Stimulated activated CD8-positive, alpha-beta memory T cell treated with anti-CD3 and anti-CD28 coated beads, Interleukin-4, amount 100 ng/mL, for 4 hours (primary cell): Measurements from ENCODE around the gene KIF18A.
A peak's percentile ranks its signal among the peaks of the same experiment; 100 is the strongest.
"Not testable (repeated sequence)": the region's sequence is repeated elsewhere in the genome, so short reads cannot be mapped to it uniquely, and the experiment has no call there.

Experiments used
- DNase-seq, 2 donors: peaks; one replicate each; pipeline ENCODE4 v3.0.0-alpha.2; 2020; ENCODE audit warnings: low read depth in 2 of 2, low spot score in 1 of 2

The KIF18A gene

DNA sequence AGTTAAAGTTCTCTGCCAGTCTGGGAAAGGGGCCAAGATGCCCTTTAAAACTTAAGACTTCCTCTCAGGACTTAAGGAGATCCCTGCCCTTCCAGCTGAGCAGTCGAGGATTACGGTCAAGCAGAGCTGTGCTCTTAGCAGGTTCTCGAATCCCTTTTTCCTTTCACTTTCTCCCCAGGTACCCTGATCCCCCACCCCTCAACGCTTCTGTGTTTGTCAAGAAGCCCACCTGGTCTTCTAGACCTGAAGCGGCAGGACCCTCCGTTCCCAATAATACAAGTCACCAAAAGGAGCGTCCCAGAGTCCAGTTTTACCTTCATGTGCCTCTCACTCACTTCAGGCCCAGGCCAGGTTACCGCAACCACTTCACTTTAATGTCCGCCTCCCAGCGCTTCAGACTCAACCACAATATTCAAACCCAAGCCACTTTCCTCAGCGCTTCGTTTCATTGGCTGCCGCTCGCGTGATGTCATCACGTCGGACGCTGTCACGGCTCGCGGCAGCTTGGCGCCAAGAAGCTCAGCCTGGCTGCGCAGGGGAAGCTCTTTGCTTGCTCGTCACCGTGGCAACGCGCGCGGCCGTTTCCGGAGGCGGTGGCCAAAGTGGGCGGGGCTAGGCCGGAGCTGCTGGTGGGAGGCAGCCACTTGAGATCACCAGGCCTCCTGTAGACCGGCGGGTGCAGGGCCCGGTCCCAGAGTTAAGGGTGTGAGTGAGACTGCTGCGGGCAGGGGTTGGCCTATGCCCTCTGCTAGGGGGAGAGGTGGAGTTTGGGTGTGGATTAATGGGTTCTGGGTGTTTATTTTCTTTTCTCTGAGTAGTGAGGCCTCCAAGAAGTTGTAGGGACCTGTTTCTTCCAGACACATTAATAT lies at the start of gene KIF18A, which contains the start of gene METTL15:
TSS of gene KIF18A (minus strand) at position 407 of the 869 bp plus-strand sequence. CDS start 10,209 bp downstream, outside the sequence.
TSS of gene METTL15 (plus strand) at position 639 of the 869 bp plus-strand sequence. CDS start 4,947 bp downstream, outside the sequence.
- peak; percentile 89 to 93 for DNase-seq

DNA sequence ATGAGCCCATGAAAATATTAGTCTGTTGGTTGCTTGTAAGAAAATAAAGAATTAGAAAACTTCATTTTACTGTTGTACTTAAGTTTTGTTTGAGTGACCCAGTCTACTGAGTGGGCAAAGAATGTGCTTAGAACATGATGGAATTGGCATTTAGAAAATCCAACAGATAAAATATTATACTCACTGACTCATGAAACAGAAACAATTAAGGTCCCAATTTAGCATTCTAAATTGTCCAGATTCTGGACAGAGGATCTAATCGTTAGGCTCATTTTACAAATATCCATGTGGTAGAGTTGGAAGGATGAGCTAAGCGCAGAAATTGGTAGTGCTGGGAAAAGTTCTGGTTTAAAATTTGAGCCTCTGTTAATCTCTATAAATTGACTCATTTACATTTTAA lies 45.6 kb upstream of the KIF18A start:
- DNase-seq = no peak

- DNase-seq = no peak
Observed at GRCh38 chr11:28152743-28153142, 44.8 kb upstream of the KIF18A start.

DNA sequence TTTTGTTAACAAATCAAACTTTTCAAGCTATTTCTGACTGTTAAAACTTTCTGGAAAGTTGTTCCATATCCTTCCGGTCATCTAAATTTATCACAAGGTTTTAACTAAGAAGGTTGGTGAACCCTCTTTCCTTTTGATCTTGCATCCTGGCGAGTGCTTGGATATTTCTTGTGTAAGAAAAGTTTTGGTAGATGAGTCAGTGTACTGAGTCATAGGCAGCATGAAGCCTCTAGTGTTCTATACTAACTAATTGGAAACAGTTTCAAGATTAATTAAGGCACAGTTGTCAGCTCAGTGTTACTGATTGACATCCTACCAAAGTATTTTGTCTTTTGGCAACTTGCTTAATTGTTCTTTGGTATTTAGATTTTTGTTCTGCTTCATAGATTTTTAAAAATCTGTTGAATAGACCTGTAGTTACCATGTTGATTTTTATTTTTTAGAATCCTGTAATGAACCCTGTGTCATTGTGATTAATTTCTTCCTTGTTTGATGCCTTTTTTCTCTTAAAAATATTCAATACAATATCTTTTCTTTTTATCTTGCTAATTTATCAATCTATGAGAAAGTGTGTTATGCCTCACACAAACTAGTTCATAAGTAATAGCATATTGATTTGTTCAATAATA lies 38.3 kb upstream of the KIF18A start:
- DNase-seq = no peak

DNA sequence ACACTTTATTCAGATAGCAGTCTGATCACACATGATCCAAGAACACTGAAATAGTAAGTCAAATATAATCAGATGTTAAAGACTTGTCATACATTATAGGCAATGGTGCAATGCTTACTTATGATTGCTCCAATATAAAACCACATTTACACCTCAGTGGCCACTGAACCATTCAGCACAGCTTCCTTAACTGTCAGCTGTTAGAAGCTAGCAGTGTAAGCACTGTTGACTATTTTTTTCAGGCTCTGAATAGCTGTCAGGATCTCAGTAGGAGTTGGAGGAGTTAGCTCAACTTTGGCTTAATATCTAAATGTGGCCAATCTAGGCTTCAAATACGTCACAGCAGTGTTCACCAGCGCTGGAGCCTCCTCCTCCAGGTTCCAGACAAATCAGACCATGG lies 36.9 kb upstream of the KIF18A start:
- DNase-seq = no peak

DNA sequence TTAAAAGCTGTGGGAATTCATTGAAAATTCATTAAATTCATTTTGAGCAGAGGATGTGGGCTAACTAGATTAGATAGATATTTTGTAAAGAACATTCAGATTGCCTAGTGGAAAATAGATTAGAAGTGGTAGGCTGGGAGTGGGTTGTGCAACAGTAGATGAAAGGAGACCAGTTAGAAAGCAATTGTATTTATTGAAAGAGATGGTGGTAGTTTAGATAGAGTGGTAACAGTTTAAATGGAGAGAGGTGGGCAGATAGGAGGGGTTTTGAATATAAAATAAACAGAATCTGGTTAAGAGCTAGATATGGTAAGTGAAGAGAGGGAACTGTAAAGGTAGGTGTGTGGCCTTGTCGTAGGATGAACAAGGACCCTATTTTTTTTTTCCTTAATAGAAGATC lies 34.8 kb upstream of the KIF18A start:
- no peak for DNase-seq

DNA sequence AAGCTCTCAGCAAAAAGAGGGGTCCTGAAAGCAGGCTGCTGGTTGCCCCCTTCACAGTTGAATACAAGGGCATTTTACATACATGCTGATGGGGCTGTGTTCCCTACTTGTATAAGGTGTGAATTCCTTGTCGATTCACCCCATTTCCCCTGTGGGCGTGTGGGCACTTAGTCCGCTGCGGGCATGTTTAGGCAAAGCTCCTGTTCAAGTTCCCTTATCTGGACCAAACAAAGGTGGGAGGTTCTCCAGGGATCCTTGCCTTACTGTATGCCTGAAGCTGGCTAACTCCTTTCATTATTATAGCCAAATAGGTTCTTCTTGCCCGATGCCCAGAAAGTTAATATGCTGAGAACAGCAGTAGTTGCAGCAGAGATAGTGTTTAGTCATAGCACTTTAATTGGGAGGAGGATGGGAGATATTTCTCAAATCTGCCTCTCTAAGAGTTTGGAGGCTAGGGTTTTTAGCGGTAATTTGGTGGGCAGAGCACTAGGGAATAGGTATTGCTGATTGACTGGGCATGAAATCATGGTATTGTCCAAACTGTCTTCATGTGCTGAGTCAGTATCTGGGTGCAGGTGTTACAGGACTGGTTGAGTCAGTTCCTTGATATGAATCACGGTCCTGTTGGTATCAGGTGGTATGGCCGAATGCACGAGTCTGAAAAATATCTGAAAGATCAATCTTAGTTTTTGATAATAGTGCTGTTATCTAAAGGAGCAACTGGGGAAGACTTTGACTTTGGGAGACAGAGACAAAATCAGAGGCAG lies 32.9 kb upstream of the KIF18A start:
- no peak for DNase-seq

DNA sequence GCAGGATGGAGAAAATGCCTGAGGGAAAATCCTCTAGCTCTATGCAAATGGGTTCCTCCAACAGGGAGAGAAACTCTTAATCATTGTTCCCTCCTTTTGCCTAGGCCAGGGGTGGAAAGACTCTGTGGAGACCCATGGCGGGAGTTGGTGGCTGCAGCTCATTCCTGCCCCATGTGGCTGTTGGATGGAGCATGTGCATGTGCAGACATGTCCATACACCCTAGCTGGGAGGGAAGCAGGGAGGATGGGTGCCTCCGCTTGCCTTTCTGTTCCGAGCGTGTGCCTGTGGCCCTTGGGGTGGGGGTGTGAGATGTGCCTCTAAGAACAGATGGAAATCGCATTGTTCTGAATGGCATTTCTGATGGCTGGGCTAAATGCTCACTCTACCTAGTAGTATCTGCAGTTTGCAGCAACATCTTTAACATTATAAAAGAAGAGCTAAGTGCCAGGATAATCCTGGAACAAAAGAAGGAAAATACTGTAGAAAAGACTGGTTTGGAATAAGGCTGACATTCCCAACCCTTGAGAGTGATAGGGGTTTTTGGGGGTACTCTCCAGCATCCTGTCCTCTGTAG lies 32.0 kb upstream of the KIF18A start:
- DNase-seq = no peak

- DNase-seq = no peak
Observed at GRCh38 chr11:28137832-28138231, 29.9 kb upstream of the KIF18A start.

GRCh38 chr11:28137366-28137765 lies 29.4 kb upstream of the KIF18A start:
- DNase-seq = no peak

GRCh38 chr11:28136157-28136556 lies 28.2 kb upstream of the KIF18A start:
- DNase-seq = not testable (repeated sequence)

GRCh38 chr11:28133146-28133545 lies 25.2 kb upstream of the KIF18A start:
- DNase-seq = no peak

DNA sequence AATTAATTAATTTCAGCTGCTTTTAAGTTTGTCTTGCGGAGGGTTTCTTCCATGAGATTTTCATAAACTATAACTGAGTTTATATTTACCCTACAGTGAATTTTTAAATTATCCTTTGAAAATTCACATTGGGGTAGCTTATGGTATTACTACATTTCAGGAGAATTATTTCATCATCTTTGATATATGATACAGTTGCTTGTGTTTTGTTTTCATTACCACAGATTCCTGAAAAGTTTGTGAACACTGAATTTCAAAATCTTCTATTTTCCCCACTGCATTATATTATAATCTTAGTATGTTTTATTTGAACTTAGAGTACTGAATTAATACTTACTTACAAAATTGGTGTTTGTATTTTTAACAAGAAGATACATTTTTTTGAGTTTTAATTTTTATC lies 24.6 kb upstream of the KIF18A start:
- no peak for DNase-seq

DNA sequence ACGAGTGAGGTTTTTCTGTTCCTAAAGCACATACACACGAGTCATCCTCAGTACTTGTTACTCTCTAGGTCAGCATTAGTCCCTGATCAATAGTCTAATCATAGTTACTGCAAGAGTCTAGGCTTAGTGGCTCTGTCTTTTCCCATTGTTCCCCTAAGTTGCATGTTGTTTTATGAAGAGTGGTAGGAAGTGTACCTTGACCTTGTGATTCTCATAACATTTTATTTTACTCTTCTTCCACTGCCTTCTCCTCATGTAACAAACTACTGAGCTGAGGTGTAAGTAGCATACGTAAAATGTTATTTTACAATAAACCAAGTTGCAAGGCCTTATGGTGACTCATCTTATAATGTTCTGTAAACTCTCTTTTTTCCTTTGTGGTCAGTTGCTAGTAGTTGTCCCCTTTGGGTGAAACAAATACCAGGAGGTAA lies 15.2 kb upstream of the KIF18A start:
- no peak for DNase-seq

DNA sequence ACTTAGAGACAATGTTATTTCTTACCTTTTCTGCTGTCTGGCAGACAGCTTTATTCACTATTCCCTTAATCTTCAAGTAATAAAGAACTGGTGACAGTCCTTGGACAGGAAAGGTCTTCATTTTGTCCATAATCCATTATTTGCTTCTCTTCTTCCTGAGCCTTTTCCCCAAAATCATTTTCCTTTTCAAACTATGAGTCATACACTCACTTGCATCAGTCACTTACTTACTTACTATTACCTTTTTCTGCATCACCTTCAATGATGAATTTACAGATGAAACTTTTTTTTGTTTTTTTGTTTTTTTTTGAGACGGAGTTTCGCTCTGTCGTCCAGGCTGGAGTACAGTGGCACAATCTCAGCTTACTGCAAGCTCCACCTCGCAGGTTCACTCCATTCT lies 9.8 kb upstream of the KIF18A start:
- DNase-seq = no peak

GRCh38 chr11:28114731-28115130 lies 6.8 kb upstream of the KIF18A start:
- no peak for DNase-seq

DNA sequence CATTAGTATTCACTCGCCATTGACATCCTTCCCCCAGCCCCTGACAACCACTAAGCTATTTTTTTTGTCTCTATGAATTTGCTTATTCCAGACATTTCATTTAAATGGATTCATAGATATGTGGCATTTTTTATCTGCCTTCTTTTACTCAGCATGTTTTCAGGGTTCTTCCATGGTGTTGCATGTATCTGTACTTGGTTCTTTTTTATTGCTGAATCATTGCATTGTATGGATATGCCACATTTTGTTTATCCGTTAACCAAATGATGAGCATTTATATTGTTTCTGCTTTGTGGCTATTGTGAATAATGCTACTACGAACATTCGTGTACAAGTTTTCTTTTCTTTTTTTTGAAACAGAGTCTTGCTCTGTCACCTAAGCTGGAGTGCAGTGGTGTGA lies 6.2 kb upstream of the KIF18A start:
- no peak for DNase-seq

DNA sequence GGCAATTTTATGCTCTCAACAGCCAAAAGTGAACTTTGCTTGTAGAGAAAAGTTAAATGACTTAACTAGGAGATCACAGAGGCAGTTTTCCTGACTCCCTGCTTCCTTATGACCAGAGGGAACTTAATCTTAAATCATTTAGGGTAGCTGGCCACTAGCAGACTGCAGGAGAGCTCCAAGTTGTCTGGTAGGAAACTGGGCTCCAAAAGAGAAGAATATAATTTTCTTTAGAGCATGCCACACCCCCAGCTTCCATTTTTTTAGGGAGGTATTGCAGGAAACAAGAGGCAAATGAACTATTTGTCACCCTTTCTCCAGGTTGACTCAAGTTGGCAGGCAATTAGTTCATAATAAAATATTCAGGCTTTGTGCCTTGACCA lies 2.9 kb upstream of the KIF18A start:
- no peak for DNase-seq

DNA sequence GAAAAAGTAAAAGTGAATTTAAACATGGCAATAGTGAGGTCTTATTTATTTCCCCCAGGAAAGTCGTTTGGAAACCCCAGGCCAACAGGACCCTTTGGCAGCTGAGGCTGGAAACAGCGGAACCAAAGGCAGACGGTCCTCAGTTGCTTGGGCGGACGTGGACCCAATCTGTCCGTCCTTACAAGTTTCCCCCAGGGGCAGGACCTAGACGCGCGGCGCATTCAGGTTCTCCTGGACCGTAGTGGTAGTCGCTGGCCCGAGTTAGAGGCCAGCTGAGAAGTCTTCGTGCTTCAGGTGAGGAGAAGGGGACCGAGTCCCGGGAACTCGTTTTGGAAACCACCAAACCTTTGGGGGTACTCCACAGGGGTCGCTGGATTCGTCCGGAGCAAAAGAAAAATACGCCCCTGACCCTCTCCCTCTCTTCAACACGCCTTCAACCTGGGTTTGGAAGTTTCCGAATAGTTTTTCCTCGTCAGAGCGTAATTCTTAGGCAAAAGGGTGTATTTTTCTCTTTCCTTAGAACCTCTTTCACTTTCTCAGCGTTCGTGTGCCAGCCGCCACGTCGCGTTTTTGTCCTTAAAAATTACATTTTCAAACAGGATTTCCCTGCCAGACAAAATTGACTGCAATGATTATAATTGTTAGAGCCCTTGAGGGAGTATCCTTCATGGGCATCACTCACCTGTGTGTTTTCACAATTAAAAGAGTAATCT lies 2.3 kb upstream of the KIF18A start:
- peak in 1 of 2 donors; percentile 30 for DNase-seq

DNA sequence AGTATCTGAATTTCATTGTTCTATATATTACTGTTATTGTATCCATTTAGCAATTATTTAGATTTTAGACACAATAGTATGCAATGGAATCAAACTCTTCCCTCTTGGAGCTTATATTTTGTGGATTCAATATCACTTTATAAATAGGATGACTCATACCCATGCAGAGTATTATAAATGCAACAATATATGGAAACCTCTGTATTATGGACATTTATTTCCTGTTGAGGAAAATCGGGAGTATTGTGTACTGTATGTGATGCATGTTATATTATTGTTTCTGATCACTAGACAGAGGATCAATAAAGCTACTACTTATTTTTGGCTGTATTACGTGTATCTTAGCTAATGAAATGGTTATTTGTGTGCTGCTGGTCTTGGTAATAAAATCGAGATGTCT lies 1.0 kb upstream of the KIF18A start:
- DNase-seq = no peak
